Retinal pigment epithelial cell (primary cell): ENCODE measurements around the gene LPP.
A peak's percentile ranks its signal among the peaks of the same experiment; 100 is the strongest.

ENCODE experiments used
- DNase-seq: peaks from one replicate; pipeline ENCODE4 v3.0.0-alpha.2; 2010; ENCODE audit warnings: low read depth
- H3K4me3 ChIP-seq: 2 replicates; pipeline ENCODE4 v1.5.1; 2011; ENCODE audit warnings: mild to moderate bottlenecking, low read length, control low read depth, moderate library complexity
- CTCF ChIP-seq: conservative IDR thresholded peaks from 2 replicates; pipeline ENCODE4 v1.5.1; 2011; ENCODE audit warnings: low read depth, low read length, control low read depth, inconsistent platforms

Gene LPP

GRCh38 chr3:188184160-188184559 is 30.2 kb downstream of the LPP start:
- no peak for TF ChIP-seq CTCF
- DNase-seq, result no peak
- H3K4me3 ChIP-seq, result no peak overlapping the region

- no peak for TF ChIP-seq CTCF
- DNase-seq, result no peak
- no peak overlapping the region for H3K4me3 ChIP-seq
These were observed 30.7 kb downstream of the LPP start for GRCh38 chr3:188184649-188185048.

- DNase-seq, result peak; percentile 30
- no peak overlapping the region for H3K4me3 ChIP-seq
These were observed 31.8 kb downstream of the LPP start for GRCh38 chr3:188185717-188186251.

GRCh38 chr3:188187053-188187452 is 33.1 kb downstream of the LPP start:
- H3K4me3 ChIP-seq, result no peak overlapping the region
- no peak for TF ChIP-seq CTCF
- no peak for DNase-seq

More at GRCh38 chr3:188185717-188186251, 31.8 kb downstream of the LPP start:
- TF ChIP-seq CTCF, result no peak

GRCh38 chr3:188188911-188189310 is 35.0 kb downstream of the LPP start:
- H3K4me3 ChIP-seq, result no peak overlapping the region
- DNase-seq, result no peak
- no peak for TF ChIP-seq CTCF

GRCh38 chr3:188191460-188191859 is 37.5 kb downstream of the LPP start:
- DNase-seq, result no peak
- TF ChIP-seq CTCF, result no peak
- no peak overlapping the region for H3K4me3 ChIP-seq

GRCh38 chr3:188192034-188192433 is 38.1 kb downstream of the LPP start:
- no peak overlapping the region for H3K4me3 ChIP-seq
- no peak for TF ChIP-seq CTCF
- DNase-seq, result no peak
